ENCODE results near the gene RCBTB1.

DNA sequence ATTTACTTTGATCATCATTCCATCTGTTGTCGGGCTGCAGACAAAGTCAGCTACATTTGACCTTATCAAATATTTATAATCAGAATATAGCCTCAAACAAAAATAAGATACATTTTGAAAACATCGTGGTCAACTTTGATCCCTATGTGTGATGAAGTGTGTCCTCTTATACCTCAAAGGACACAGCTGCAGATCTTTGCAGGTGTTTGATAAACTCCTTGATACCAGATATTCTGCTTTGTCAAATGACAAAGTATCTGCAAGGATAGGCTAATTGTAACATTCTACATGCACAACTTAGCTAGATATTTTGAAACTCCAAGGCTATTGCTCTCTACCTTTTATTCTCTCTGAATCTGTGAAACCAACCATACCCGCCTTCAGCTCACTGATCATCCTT, 45.6 kb downstream of the RCBTB1 start:
- no peak for TF ChIP-seq BHLHE40 (IDR thresholded peaks at IDR 0.05; ENCODE audit: borderline replicate concordance)
- no peak for TF ChIP-seq L3MBTL2 (conservative IDR thresholded peaks at IDR 0.05)
- TF ChIP-seq ELF4 (IDR thresholded peaks at IDR 0.05) = no peak
- no peak for TF ChIP-seq FOXA1 (IDR thresholded peaks at IDR 0.05)
- no peak for TF ChIP-seq SUZ12 (IDR thresholded peaks at IDR 0.05)
- TF ChIP-seq ARNT (IDR thresholded peaks at IDR 0.05) = no peak
- no peak for TF ChIP-seq HDGF (IDR thresholded peaks at IDR 0.05; ENCODE audit: borderline replicate concordance)
